H9 (cell line): ENCODE data around the gene MCF2L. TPM values are rescaled to one million over a fixed set of nuclear protein-coding genes. Genes with fewer than 3 reads are reported as not detected.

Experiments used
- DNase-seq: peaks from one replicate; pipeline ENCODE4 v3.0.0-alpha.2; 2017
- H2AFZ ChIP-seq: one replicate; pipeline ENCODE4 v1.6.1; 2013; ENCODE audit warnings: mild to moderate bottlenecking, low read length, control low read depth, moderate library complexity
- H2AK5ac ChIP-seq: 2 replicates; pipeline ENCODE4 v1.6.1; 2013; ENCODE audit warnings: low read length, control low read depth, mixed read lengths; ENCODE audit not compliant: insufficient read length
- H2BK120ac ChIP-seq: one replicate; pipeline ENCODE4 v1.6.1; 2013; ENCODE audit warnings: low read depth, mild to moderate bottlenecking, low read length, control low read depth, inconsistent platforms; ENCODE audit not compliant: poor library complexity, severe bottlenecking
- H2BK12ac ChIP-seq: 2 replicates; pipeline ENCODE4 v1.6.1; 2013; ENCODE audit warnings: low read length, control low read depth, mixed read lengths, low read depth; ENCODE audit not compliant: insufficient read length
- H2BK15ac ChIP-seq: 2 replicates; pipeline ENCODE4 v1.6.1; 2013; ENCODE audit warnings: low read depth, low read length, control low read depth
- H2BK20ac ChIP-seq: one replicate; pipeline ENCODE4 v1.6.1; 2013; ENCODE audit warnings: low read depth, mild to moderate bottlenecking, low read length, control low read depth, inconsistent platforms; ENCODE audit not compliant: poor library complexity, severe bottlenecking
- H2BK5ac ChIP-seq: 2 replicates; pipeline ENCODE4 v1.6.1; 2013; ENCODE audit warnings: low read length, control low read depth, mixed read lengths; ENCODE audit not compliant: insufficient read length
- H3K14ac ChIP-seq: 2 replicates; pipeline ENCODE4 v1.6.1; 2013; ENCODE audit warnings: low read length, control low read depth; ENCODE audit not compliant: insufficient read depth
- H3K18ac ChIP-seq: 2 replicates; pipeline ENCODE4 v1.6.1; 2013; ENCODE audit warnings: low read depth, mild to moderate bottlenecking, mixed read lengths, low read length, control low read depth; ENCODE audit not compliant: insufficient read length
- H3K23ac ChIP-seq: 2 replicates; pipeline ENCODE4 v1.6.1; 2013; ENCODE audit warnings: low read length, control low read depth, mixed read lengths, low read depth; ENCODE audit not compliant: insufficient read length
- H3K23me2 ChIP-seq: 2 replicates; pipeline ENCODE4 v1.6.1; 2013; ENCODE audit warnings: low read depth, mild to moderate bottlenecking, mixed read lengths, low read length, control low read depth; ENCODE audit not compliant: insufficient read length, poor library complexity, severe bottlenecking
- H3K27ac ChIP-seq: 2 replicates; pipeline ENCODE4 v1.5.1; 2013; ENCODE audit warnings: low read length, control low read depth, mixed read lengths, low read depth; ENCODE audit not compliant: insufficient read length
- H3K27me3 ChIP-seq: 2 replicates; pipeline ENCODE4 v1.6.1; 2013; ENCODE audit warnings: low read length, control low read depth, inconsistent platforms; ENCODE audit not compliant: insufficient read depth
- H3K4ac ChIP-seq: 2 replicates; pipeline ENCODE4 v1.6.1; 2013; ENCODE audit warnings: low read depth, mild to moderate bottlenecking, control low read depth, inconsistent platforms, low read length, moderate library complexity
- H3K4me1 ChIP-seq: 2 replicates; pipeline ENCODE4 v1.6.1; 2013; ENCODE audit warnings: low read length, control low read depth, inconsistent platforms; ENCODE audit not compliant: insufficient read depth
- H3K4me2 ChIP-seq: 2 replicates; pipeline ENCODE4 v1.6.1; 2013; ENCODE audit warnings: low read length, control low read depth, mixed read lengths; ENCODE audit not compliant: insufficient read length, insufficient read depth
- H3K56ac ChIP-seq: 2 replicates; pipeline ENCODE4 v1.6.1; 2013; ENCODE audit warnings: low read depth, mild to moderate bottlenecking, mixed read lengths, low read length, control low read depth; ENCODE audit not compliant: insufficient read length
- H3K79me1 ChIP-seq: 2 replicates; pipeline ENCODE4 v1.6.1; 2013; ENCODE audit warnings: low read depth, mild to moderate bottlenecking, moderate library complexity, low read length, control low read depth, inconsistent platforms; ENCODE audit not compliant: insufficient read depth, poor library complexity, severe bottlenecking
- H3K79me2 ChIP-seq: 2 replicates; pipeline ENCODE4 v1.6.1; 2013; ENCODE audit warnings: low read length, control low read depth, inconsistent platforms; ENCODE audit not compliant: insufficient read depth
- H3K9ac ChIP-seq: 2 replicates; pipeline ENCODE4 v1.6.1; 2013; ENCODE audit warnings: low read length, control low read depth, mixed read lengths; ENCODE audit not compliant: insufficient read length; ENCODE audit errors: extremely low read depth
- H3K9me3 ChIP-seq: one replicate; pipeline ENCODE4 v1.6.1; 2013; ENCODE audit warnings: low read depth, low read length, inconsistent platforms; ENCODE audit not compliant: control insufficient read depth
- H3T11ph ChIP-seq: one replicate; pipeline ENCODE4 v1.6.1; 2013; ENCODE audit warnings: mild to moderate bottlenecking, low read length, control low read depth, inconsistent platforms
- H4K20me1 ChIP-seq: one replicate; pipeline ENCODE4 v1.6.1; 2013; ENCODE audit not compliant: control insufficient read depth, insufficient read length, insufficient read depth
- H4K5ac ChIP-seq: 2 replicates; pipeline ENCODE4 v1.6.1; 2013; ENCODE audit warnings: low read depth, mild to moderate bottlenecking, mixed read lengths, low read length, control low read depth; ENCODE audit not compliant: insufficient read length
- H4K8ac ChIP-seq: replicated peaks from 2 replicates; pipeline ENCODE4 v1.6.1; 2013; ENCODE audit warnings: low read length, control low read depth, mixed read lengths, low read depth; ENCODE audit not compliant: insufficient read length
- H4K91ac ChIP-seq: 2 replicates; pipeline ENCODE4 v1.6.1; 2013; ENCODE audit warnings: low read depth, mild to moderate bottlenecking, moderate library complexity, mixed read lengths, low read length, control low read depth; ENCODE audit not compliant: insufficient read length
- H3K27ac Mint-ChIP-seq, 3 experiments: 2 replicates in 2 of 3; 3 replicates in 1 of 3; pipeline ENCODE4 v1.8.0; 2020 to 2021; ENCODE audit warnings: mixed read lengths in 3 of 3, mild to moderate bottlenecking in 1 of 3, moderate library complexity in 1 of 3
- H3K27me3 Mint-ChIP-seq: 2 replicates; pipeline ENCODE4 v1.8.0; 2021; ENCODE audit warnings: low read depth, mild to moderate bottlenecking, moderate library complexity, mixed read lengths
- H3K36me3 Mint-ChIP-seq, 3 experiments: 2 replicates in 2 of 3; 3 replicates in 1 of 3; pipeline ENCODE4 v1.8.0; 2020 to 2021; ENCODE audit warnings: low read depth in 3 of 3, mixed read lengths in 3 of 3; ENCODE audit not compliant: insufficient read depth in 1 of 3
- H3K4me1 Mint-ChIP-seq, 2 experiments: 2 replicates each; pipeline ENCODE4 v1.8.0; 2020; ENCODE audit warnings: mixed read lengths in 2 of 2
- H3K4me3 Mint-ChIP-seq, 2 experiments: 2 replicates in 1 of 2; 3 replicates in 1 of 2; pipeline ENCODE4 v1.8.0; 2020 to 2021; ENCODE audit warnings: mild to moderate bottlenecking in 2 of 2, mixed read lengths in 2 of 2, moderate library complexity in 1 of 2
- H3K9me3 Mint-ChIP-seq, 2 experiments: 2 replicates in 1 of 2; 3 replicates in 1 of 2; pipeline ENCODE4 v1.8.0; 2020; ENCODE audit warnings: mild to moderate bottlenecking in 2 of 2, mixed read lengths in 2 of 2, moderate library complexity in 1 of 2
- WGBS: extraction: QIAGEN DNeasy Blood & Tissue Kit; methylation state at CpG from one replicate; pipeline ENCODE4 v1.1.7; 2013; ENCODE audit warnings: missing lambda C conversion rate, low lambda C conversion rate, mixed read lengths; ENCODE audit not compliant: insufficient read length; ENCODE audit errors: extremely low coverage; 5-methylcytosine and 5-hydroxymethylcytosine counted together
- total RNA-seq: library from RNA; stranded (reverse); gene quantifications from 2 replicates; pipeline ENCODE4 v1.2.1, GENCODE V29; 2021
- TF ChIP-seq, protein P1 (sequence below): fragments of 200-600 bp; sonication (generic); conservative IDR thresholded peaks from 3 replicates; pipeline ENCODE4 v1.8.0; 2021; ENCODE audit warnings: antibody characterized with exemption, mild to moderate bottlenecking

MCF2L gene
- total RNA-seq, 1 experiment from 2014 or later: 18.5 TPM

GRCh38 chr13:113061271-113061625 lies 92.2 kb downstream of the MCF2L start:
- no peak overlapping the region for H2AFZ ChIP-seq
- H2BK20ac ChIP-seq: no peak overlapping the region
- no peak overlapping the region for H3K4ac ChIP-seq
- H2BK5ac ChIP-seq: no peak overlapping the region
- H3K27ac ChIP-seq: no peak overlapping the region
- no peaks in the 10 kb centered on the region for H3K27me3 ChIP-seq
- no peak overlapping the region for H2AK5ac ChIP-seq
- H2BK120ac ChIP-seq: no peak overlapping the region
- Mint-ChIP-seq H3K36me3 (peaks cover 0 to 2% (median 0%) of the 10 kb centered on the region in 3 experiments; a peak in 1 of 7 replicates), H3K4me3 (no peak overlapping the region), H3K9me3 (no peaks in the 10 kb centered on the region), H3K27me3 (no peaks in the 10 kb centered on the region), H3K4me1 (peaks cover 2 to 8% of the 10 kb centered on the region in 2 experiments; a peak in 2 of 4 replicates), H3K27ac (no peak overlapping the region)
- whole genome bisulfite sequencing: no CpG with 5 or more reads among the region's 9 CpGs
- no peak overlapping the region for H3K4me2 ChIP-seq
- peaks cover 5% of the 10 kb centered on the region for H4K20me1 ChIP-seq
- no peaks in the 10 kb centered on the region for H3K4me1 ChIP-seq
- H2BK15ac ChIP-seq: no peak overlapping the region
- H3K9me3 ChIP-seq: no peaks in the 10 kb centered on the region
- no peak for DNase-seq
- H3T11ph ChIP-seq: no peak overlapping the region
- H3K14ac ChIP-seq: no peak overlapping the region
- no peaks in the 10 kb centered on the region for H3K23me2 ChIP-seq
- no peak overlapping the region for H3K56ac ChIP-seq
- no peak overlapping the region for H4K8ac ChIP-seq
- no peak overlapping the region for H3K9ac ChIP-seq
- no peak overlapping the region for H4K5ac ChIP-seq
- TF ChIP-seq, protein P1, sequence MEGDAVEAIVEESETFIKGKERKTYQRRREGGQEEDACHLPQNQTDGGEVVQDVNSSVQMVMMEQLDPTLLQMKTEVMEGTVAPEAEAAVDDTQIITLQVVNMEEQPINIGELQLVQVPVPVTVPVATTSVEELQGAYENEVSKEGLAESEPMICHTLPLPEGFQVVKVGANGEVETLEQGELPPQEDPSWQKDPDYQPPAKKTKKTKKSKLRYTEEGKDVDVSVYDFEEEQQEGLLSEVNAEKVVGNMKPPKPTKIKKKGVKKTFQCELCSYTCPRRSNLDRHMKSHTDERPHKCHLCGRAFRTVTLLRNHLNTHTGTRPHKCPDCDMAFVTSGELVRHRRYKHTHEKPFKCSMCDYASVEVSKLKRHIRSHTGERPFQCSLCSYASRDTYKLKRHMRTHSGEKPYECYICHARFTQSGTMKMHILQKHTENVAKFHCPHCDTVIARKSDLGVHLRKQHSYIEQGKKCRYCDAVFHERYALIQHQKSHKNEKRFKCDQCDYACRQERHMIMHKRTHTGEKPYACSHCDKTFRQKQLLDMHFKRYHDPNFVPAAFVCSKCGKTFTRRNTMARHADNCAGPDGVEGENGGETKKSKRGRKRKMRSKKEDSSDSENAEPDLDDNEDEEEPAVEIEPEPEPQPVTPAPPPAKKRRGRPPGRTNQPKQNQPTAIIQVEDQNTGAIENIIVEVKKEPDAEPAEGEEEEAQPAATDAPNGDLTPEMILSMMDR: no peak
- H4K91ac ChIP-seq: no peak overlapping the region
- no peak overlapping the region for H3K23ac ChIP-seq
- no peak overlapping the region for H3K18ac ChIP-seq
- H3K79me1 ChIP-seq: no peaks in the 10 kb centered on the region
- H2BK12ac ChIP-seq: no peak overlapping the region
- no peaks in the 10 kb centered on the region for H3K79me2 ChIP-seq
